GM19455 (cell line): Measurements from ENCODE around the gene RIMS3.
"Not testable (repeated sequence)": the region's sequence is repeated elsewhere in the genome, so short reads cannot be mapped to it uniquely, and the experiment has no call there.

Experiments
- ATAC-seq: cut with Tn5 transposase; IDR thresholded peaks from one replicate; pipeline ENCODE4 v1.9.1; 2021; ENCODE audit not compliant: unreplicated experiment

RIMS3 gene

DNA sequence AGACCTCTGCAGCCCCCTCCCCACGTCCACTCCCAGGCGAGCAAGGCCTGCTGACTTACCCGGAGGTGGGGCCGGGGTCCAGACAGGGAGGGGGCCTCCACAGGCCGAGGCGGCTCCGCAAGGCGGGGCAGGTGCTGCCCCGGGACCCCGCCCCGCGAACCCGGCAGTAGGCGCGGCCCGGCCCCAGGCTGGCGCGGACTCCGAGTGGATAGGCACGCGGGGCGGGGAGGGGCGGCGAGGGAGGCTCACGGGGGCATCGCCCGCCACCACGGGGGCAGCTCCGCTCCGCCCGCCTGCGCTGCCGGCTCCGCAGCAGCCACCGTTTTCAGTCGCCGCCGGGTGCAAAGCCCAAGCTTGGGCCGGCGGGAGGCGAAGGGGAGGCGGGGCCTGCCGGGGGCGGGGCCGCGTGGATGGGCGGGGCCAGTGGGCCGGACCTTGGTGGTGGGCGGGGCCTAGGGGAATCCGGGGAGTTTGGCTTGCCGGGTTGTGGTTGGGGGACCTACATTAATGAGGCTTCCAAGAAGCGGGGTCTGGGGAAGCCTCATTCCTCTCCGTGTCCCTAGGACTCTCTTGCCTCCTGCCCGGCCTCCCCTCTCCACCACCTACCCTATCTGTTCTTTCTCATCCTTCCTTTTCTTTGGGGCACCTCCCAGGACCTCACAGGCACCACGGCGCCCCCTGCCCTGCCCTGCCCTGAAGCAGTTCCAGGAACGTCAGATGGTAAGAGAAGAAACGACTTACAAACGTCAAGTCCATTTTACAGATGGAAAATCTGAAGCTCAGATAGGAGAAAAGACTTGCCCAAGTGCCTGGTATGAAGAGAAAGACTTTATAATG is at the start of gene RIMS3:
RIMS3 (minus strand) TSS at position 348 of the 837 bp plus-strand sequence. CDS start 23,757 bp downstream, outside the sequence.
- ATAC-seq, result peak; percentile 69

DNA sequence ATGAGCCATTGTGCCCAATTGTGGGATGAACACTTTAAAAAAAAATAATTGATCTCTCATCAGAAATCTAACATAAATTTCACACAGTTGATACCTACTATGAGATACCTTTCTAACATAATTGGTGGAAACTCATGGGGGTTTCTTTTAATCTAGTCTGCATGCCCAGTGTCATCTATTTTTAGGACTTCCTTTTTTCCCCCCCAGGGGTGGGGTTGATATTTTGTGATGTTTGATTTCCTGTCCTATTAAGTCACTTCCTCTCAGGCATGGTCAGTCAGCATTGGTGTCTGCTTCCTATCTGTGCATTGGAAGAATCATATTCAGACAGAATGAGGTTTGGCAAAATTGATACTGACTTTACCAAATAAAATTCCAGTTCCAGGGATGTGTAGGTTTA is 47.5 kb upstream of the RIMS3 start:
- no peak for ATAC-seq

DNA sequence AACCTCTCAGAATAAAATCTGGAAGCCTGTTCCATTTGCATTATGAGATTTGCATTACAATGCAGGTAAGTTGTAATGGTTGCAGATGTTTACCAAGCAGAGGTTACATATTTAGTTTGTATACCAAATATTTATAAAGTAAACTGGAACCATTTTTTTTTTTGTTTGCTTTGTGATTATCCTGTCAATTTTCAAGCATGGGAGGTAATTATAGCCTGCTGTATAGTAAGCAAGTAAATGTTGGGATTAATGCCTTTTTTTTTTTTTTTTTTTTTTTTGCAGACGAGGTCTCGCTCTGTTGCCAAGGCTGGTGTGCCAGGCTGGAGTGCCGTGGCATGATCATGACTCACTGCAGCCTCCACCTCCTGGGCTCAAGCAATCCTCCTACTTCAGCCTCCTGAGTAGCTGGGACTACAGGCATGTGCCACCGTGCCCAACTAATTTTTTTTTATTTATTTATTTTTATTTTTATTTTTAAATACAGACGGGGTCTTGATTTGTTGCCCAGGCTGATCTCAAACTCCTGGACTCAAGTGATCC is 47.0 kb upstream of the RIMS3 start:
- ATAC-seq, result no peak

DNA sequence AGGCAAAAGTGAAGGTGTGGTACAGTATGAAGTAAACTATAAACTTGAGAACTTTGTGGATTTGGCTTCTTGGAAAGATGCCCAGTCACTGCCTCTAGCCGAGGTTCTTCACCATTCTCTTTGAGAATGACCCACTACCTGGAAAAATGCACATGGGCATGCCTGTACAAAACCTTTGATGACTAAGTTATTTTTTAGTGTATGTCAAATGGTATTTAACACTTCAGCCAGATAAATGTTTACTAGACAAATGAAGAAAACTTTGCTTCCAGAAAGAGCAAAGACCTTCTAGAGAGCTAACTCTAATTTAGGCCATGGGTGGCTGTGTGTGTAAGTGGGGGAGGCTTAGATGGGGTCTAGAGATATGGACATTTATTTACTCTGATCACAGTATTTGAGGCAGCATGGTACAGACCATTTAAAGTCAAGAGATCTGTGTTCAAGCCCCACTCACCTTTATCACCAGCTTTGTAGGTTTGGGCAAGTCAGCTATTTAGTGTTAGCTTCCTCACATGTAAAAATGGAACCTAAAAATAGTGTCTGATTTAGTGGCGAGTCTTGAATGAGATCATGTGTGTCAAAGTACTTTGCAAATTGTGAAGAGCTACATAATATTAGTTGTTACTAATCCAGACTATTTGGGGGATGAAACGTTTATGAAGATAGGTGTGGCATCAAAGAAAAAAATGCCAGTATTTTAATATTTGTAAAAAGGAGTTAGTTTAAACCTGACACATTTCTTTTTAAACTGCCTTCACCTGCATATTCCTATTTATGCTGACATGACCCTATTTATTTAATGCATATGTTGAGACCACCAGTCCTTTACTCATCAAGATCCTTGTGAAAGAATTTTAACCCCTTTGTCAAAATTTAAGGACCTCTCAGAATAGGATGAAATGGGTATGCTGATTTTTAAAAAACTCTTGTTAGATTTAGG is 46.3 kb upstream of the RIMS3 start:
- ATAC-seq, result no peak

DNA sequence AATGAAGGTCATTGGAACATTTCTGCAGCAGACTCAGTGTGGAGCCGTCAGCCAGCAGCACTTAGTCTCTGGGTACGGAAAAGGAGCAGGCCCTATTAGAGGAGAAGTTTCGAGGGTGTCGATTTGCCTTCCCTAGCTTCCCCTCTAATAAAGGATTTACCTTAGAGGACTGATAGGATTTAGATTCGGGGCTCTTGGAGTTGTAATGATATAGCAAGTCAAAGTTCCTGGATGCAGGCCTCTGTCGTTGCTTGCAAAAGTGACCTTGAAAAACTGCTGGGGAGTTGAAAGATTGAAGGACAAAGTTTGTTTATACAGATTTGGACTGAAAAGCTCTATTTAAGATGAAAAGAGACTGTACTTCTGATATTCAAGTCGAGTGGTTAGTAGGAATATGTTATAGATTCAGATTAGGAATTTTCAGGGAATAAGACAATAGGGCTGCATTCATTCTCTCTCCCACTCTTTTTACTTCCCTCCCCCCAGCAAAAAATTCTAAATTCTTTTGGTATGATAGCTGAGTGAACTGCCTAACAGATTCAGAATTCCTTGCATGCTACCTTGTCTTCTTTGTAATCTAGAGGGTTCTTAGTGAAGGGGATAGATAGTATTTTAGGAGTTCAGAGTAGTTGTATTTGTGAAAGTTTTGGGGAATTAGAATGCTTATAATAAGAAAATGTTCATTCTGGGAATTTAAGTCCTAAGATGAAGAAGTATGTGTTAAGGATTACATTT is 45.3 kb upstream of the RIMS3 start:
- ATAC-seq, result no peak

DNA sequence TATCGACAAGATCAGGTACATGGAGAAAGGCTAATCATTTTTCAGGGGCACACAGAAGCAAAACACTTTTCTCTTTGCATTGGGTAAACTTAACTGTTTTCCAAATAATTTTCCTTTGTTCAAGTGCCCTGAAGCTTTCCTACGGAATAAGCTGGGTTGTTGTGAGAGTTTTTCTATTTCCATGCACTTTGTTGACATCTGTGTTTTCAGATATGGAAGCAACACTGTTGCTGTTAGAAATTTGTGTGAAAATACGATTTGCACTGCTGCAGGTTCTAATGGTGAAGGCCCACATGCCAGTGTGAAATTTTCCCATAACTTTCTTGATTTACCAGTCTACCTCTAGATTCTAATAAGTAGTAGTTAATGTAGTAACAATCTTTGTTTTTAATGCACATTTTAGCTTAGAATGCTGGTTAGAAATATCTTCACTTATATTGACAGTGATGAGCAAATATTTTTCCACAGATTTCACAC is 44.4 kb upstream of the RIMS3 start:
- no peak for ATAC-seq

DNA sequence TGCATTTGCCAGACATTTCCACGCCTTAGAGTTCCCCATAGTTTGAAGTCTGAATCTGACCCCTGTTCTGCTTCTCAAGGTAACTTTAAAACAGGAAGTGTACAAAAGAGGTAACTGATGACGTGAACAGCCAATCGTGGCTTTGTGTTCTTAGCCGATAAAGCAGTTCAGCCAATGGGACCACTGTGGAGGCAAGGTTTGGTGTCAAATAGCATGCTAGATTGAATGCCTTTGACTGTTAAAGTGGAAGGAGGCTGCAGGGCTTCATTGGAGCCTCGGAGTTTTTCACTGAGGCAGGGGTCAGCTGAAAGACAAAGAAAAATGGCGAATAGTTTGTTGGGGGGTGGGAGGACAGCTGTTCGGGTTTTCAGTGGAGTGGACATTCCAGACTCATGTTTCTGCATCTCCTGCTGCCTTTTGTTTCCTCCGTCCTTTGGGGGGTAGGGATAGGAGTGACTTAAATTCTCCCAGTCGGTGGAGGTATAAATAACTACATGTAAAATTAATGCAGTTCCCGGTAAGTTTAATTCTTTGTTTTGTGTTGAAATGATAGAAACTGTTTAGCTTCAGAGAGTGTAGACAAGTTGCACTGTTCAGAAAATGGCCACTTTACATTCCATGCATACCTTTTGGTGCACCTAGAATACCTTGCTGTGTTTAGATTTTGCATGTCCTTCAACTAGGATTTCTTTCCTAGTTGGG is 43.8 kb upstream of the RIMS3 start:
- ATAC-seq, result peak; percentile 91

DNA sequence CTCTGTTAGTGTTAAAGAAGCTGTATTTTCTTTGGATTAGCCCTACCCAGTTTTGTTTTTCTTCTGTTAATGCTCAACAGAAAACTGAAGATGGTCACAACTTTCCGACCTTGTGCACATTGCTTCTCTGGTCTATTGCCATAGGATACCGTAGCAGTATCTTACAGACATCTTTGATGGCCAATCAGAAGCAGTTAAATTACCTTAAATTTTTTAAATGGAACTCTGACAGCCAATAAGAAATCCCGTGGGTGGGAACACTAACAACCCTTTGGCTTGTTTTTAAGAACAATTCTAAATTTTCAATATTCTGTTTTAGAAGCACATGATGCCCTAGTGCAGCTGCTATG is 43.2 kb upstream of the RIMS3 start:
- peak; percentile 68 for ATAC-seq

DNA sequence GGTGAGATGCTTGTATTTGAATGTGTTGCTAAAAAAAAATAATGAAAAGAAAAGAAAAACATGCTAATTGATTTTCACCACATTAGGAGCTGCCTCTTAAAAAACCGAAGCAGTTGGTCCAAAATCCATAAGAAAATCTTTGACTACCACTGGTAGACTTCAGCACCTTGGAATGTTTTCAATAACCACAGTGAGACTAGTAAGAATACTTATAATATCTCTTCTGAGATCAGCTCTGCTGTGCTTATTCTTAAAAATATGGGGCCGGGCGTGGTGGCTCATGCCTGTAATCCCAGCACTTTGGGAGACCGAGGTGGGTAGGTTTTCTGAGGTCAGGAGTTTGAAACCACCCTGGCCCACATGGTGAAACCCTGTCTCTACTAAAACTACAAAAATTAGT is 41.1 kb upstream of the RIMS3 start:
- no peak for ATAC-seq

DNA sequence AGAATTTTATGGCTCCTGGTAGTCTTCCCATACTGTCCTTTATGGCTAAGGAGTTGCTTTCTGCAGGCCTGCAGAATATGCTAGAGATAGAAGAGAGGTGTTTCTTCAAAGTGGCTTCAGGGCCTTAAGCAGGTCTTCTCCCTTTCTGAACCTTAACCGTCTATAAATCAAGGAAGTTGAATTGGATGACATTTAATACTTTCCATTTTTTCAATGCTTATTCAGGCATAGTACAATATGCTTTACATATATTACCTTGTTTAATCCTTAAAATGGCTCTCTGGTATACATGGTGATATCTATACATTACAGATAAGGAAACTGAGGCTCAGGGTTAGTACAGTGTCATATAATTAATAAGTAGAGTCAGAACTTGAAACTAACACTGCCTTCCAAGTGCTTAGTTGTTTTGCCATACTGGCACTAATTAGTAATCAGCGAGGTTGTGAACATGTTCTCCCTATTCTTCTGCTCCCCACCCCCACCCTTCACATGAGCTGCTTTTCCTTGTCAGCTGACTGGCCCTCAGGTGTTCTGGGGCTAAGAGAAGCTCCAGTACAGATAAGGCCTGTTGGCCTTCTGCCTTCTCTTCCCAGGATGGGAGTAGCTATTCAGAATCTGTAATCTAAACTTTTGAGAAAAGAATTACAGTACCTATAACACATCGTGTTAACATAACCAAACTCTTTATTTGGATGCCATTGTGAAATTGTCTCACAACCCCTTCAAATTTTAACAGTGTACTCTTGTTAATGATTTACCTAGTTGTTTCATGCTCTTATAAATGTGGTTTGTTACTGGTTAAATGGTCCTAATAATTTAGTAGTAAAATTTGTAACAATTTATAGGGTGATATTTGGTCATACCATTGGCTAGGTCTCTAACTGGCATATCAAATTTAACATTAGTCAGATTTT is 39.6 kb upstream of the RIMS3 start:
- ATAC-seq, result no peak

DNA sequence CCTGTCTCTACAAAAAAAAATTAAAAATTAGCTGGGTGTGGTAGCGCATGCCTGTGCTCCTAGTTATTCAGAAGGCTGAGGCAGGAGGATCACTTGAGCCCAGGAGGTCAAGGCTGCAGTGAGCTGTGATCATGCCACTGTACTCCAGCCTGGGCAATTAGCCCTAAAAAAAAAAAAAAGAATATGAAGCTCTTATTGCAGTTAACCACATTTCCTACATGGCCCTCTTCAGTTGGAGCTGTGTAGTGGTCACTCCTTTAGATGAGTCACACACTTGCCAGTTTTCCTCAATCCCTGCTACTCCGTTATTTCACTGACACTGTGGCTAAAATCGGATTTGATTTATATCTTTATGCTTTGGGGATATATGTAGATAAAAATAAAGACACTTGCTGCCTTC is 37.8 kb upstream of the RIMS3 start:
- ATAC-seq, result no peak

DNA sequence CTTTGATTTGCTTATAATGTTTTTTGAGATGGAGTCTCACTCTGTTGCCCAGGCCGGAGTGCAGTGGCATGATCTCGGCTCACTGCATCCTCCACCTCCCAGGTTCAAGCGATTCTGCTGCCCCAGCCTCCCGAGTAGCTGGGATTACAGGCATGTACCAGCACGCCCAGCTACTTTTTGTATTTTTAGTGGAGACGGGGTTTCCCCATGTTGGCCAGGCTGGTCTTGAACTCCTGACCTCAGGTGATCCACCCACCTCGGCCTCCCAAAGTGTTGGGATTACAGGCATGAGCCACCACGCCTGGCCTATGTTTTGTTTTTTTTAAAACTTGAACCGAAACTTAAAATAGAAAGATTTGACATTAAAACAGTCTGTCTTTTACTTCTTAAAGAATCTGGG is 37.3 kb upstream of the RIMS3 start:
- ATAC-seq, result not testable (repeated sequence)

DNA sequence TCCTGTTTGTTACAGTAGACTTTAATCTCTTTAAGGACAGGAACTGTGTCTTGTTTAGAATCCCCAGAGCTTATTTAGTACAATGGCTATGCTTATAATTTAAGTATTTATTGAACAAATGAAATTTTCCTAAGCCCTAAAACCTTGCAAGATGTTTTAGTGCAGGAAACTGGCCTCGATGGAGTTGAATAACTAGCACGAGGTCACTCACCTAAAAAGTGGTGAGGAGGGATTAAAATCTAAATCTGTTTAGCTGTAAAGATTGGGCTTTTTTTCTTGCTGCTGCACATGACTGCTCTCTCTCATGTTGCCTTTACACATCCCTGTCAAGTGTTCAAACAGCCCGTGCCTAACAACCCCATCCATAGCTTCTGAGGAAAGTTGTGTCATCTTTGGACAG is 36.2 kb upstream of the RIMS3 start:
- ATAC-seq, result no peak

DNA sequence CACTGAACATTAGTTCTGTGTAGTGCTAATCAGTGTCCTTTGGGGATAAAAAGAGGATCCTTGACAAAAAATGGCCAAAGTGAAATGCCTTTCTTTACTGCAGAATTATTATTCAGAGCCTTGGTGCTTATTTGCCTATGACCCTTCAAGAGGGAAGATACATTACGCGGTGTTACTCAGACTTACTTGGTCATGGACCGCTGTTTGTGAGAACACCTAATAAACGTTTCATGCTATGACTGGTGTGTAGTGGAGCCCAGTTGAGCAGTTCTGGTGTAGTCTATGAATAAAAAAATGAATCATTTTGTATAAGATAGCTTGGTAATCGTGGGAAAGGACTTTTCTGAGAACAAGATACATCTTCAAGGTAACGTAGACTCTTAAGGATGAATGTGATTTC is 34.3 kb upstream of the RIMS3 start:
- ATAC-seq, result peak; percentile 44

DNA sequence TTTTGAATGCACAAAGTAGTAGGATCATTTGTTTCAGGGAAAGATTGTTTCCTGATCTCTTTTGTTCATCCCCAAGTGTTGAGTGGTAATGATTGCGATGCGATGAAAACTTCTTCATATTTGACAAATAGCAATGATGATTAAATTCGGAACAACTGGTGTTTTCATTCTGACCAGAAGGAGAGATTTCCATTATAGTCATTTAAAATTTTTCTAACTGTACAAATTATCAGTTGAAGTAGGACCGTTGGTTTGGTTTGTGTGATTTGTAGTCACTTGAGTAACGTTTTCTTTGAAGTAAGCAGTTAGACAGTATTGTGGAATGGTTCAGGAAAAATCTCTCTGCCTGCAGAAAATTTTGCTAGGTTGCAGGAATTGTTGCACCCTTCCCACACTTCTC is 32.0 kb upstream of the RIMS3 start:
- no peak for ATAC-seq

DNA sequence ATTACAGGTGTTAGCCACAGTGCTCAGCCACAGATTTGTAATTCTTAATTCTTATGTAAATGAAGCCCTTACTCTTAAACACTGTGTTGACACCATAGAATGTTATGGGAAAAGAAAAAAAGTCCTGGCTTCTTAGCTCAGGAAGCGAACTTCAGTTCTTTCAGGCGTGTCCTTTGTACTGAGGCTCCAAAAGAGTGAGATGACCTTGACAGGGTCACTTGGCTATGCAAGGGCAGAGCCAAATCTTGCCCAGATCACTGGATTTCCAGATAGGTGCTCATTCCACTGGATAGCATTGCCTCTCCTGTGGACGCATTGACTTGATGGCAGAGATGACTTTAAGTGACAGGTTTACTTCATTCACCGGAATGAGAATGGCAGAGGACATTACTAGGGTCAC is 30.8 kb upstream of the RIMS3 start:
- ATAC-seq, result no peak

DNA sequence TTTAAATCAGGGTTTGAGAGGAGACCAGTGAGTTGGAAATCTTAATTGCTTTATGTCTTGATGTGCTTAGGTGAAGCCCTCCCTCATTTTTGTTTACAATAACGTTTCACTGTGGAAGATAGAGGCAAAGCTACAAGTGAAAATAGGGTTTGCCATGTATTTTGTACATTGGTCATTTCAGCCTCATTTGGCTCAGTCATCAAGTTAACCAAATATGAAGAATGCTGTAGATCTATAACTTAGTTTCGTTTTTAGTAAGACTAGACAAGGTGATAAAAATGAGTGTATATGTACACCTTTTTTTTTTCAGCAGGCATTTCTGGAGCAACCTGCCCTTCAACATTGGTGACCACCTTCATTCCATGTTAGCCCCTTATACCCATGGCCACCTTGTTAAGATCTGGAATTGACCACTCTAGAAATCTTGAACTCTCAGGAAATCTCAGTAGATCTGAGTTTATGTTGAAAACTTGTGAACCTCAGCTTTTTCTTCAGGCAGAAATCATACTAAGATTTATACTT is 28.9 kb upstream of the RIMS3 start:
- ATAC-seq, result no peak

DNA sequence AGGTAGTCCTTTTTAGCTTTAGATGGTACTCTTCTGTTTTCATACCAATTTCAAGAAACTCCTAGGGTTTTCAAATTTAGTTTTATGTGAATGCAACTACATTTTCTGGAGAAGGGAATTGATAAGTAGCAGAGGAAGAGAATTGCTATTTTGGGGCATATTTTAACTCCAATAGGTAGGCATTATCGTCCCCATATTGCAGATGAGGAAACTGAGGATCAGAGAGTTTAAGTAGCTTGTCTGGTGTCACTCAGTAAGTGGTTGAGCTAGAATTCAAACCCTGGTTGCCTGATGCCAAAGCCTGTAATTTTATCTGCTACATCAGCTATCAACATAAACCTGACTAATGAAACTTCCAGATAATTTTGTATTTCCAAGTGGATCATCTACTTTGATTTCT is 27.9 kb upstream of the RIMS3 start:
- ATAC-seq, result no peak

DNA sequence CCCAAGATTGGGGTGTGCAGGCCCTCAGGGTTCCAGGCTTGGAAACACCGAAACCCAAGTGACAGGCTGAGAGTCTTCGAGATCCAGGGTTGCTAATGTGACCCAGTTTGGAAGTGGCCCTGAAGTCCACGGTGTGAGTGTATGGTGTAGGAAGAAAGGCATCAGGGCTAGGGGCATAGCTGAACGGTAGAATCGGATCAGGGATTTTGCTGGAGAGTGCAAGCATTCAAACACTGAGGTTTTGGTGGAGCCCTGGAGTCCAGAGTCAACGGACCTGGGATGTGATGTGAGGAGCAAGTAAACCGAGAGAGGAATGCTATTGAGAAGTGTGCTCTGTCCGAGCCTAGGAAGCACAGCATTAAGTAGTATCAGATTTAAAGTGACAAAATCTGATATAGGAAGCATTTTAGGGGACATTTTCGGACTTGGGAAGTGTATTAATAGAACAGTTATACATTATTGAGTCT is 27.0 kb upstream of the RIMS3 start:
- ATAC-seq, result no peak
